ENCODE data around the gene TBC1D14. TPM values are rescaled to one million over a fixed set of nuclear protein-coding genes. Genes with fewer than 3 reads are reported as not detected.

The TBC1D14 gene
- total and polyA plus RNA-seq, 2 of the 8 experiments (the other 6 are each of a cell fraction or from before 2014, with no cell fraction given): 45.6 to 48.2 TPM

GRCh38 chr4:7014815-7015214 is 105.2 kb downstream of the TBC1D14 start:
- Histone ChIP-seq H3K36me3 (ENCODE audit: control insufficient read depth in 2 of 4, insufficient read depth in 4 of 4, low read length in 3 of 4) (peaks cover 5 to 45% (median 38%) of the 10 kb centered on the region in 4 experiments), H3K4me1 (replicated peaks in 1 of 4; ENCODE audit: control insufficient read depth in 3 of 4, insufficient read depth in 4 of 4, low read length in 3 of 4) (no peaks in the 10 kb centered on the region; a peak in 1 of 7 replicates), H2AK5ac (ENCODE audit: low read depth, low read length) (no peak overlapping the region), H2BK12ac (ENCODE audit: low read depth, low read length) (no peak overlapping the region), H4K8ac (ENCODE audit: extremely low read depth, insufficient read depth, low read length) (no peak overlapping the region), H3K14ac (ENCODE audit: insufficient read length) (no peak overlapping the region), H3K18ac (ENCODE audit: extremely low read depth, low read length) (no peak overlapping the region), H3K27me3 (replicated peaks in 1 of 4; ENCODE audit: control insufficient read depth in 3 of 4, extremely low read depth in 1 of 4, insufficient read depth in 3 of 4, low read length in 3 of 4) (no peaks in the 10 kb centered on the region), H3K4ac (replicated peaks; ENCODE audit: insufficient read length, low read depth, low read length) (no peak overlapping the region), H3K9me3 (ENCODE audit: insufficient read depth in 2 of 2, low read depth in 1 of 2, low read length in 1 of 2) (no peaks in the 10 kb centered on the region), H3K23ac (ENCODE audit: insufficient read length) (no peak overlapping the region), H3K4me2 (ENCODE audit: insufficient read depth in 1 of 2, low read depth in 2 of 2, low read length in 2 of 2) (no peak overlapping the region), H3K9ac (replicated peaks in 1 of 4; ENCODE audit: extremely low read depth in 1 of 4, low read depth in 3 of 4, low read length in 3 of 4) (no peak overlapping the region), H3K79me1 (ENCODE audit: low read depth, low read length) (peaks cover 7% of the 10 kb centered on the region; the same call in 1 of the 2 replicates), H2BK120ac (replicated peaks; ENCODE audit: low read depth, low read length) (no peak overlapping the region), H2BK15ac (ENCODE audit: low read length) (no peak overlapping the region), H3K23me2 (ENCODE audit: low read depth, low read length) (no peaks in the 10 kb centered on the region), H2BK20ac (ENCODE audit: low read length) (no peak overlapping the region), H4K20me1 (replicated peaks in 1 of 2; ENCODE audit: control insufficient read depth in 1 of 2, insufficient read depth in 2 of 2, low read length in 2 of 2) (peaks cover 8 to 21% of the 10 kb centered on the region in 2 experiments), H4K91ac (replicated peaks; ENCODE audit: insufficient read length, low read length) (no peak overlapping the region), H4K5ac (ENCODE audit: insufficient read length, low read depth, low read length) (no peak overlapping the region), H2AFZ (ENCODE audit: low read length) (no peak overlapping the region), H2BK5ac (ENCODE audit: low read depth, low read length) (no peak overlapping the region), H3K27ac (ENCODE audit: low read depth, low read length) (no peak overlapping the region), H3K56ac (replicated peaks; ENCODE audit: insufficient read length, low read depth, low read length) (no peak overlapping the region), H3K4me3 (ENCODE audit: extremely low read depth in 1 of 4, insufficient read depth in 2 of 4, low read depth in 3 of 4, low read length in 4 of 4) (no peak overlapping the region), H3K79me2 (ENCODE audit: control insufficient read depth in 1 of 2, insufficient read depth in 2 of 2, low read length in 2 of 2) (no peaks in the 10 kb centered on the region; a peak in 1 of 4 replicates)
- FAIRE-seq (no peak), DNase-seq (ENCODE audit: low read depth in 1 of 2, low spot score in 2 of 2) (no peak)
- 90% methylated on average over 11 of the region's 12 CpGs; no CpG with 5 or more reads in 1 of the 2 experiments for WGBS, 2 experiments (ENCODE audit: extremely low coverage in 1 of 2, insufficient coverage in 1 of 2, insufficient read length in 1 of 2, insufficient replicate concordance in 2 of 2, low coverage in 1 of 2, low lambda C conversion rate in 2 of 2, missing lambda C conversion rate in 1 of 2)
- POLR2A ChIA-PET (ENCODE audit: partially characterized antibody): interaction anchor here (0.8 to 1.3 kb wide), 3 partner anchors 20 to 40 kb away, joined by 3 read pairs; no protein-coding TSS in a partner anchor
- CTCF ChIA-PET (ENCODE audit: partially characterized antibody): interaction anchor here (1.1 kb wide), 1 partner anchor 27 kb away, joined by 3 read pairs; no protein-coding TSS in a partner anchor
- TF ChIP-seq FOSL1 (IDR thresholded peaks at IDR 0.05; ENCODE audit: insufficient read depth, low read depth, low read length) (no peak), BCL11A (IDR thresholded peaks at IDR 0.05; ENCODE audit: low read depth in 2 of 2, low read length in 2 of 2) (no peak), TBP (IDR thresholded peaks at IDR 0.05; ENCODE audit: low read depth, low read length) (no peak), RNF2 (IDR thresholded peaks at IDR 0.05; ENCODE audit: borderline replicate concordance, low read depth, low read length, missing control alignments, poor library complexity, severe bottlenecking) (no peak), KDM1A (IDR thresholded peaks at IDR 0.05; ENCODE audit: borderline replicate concordance, low read length) (no peak), RAD21 (IDR thresholded peaks at IDR 0.05 in 1 of 2, conservative IDR thresholded peaks at IDR 0.05 in 1 of 2; ENCODE audit: low read depth in 2 of 2, low read length in 2 of 2) (no peak), HDAC2 (IDR thresholded peaks at IDR 0.05; ENCODE audit: borderline replicate concordance in 1 of 2, low read depth in 2 of 2, low read length in 2 of 2) (no peak), CTCF (IDR thresholded peaks at IDR 0.05; ENCODE audit: control extremely low read depth in 1 of 3, insufficient read depth in 1 of 3, low read depth in 1 of 3, low read length in 3 of 3) (no peak), BACH1 (IDR thresholded peaks at IDR 0.05; ENCODE audit: low read length) (no peak), CTBP2 (IDR thresholded peaks at IDR 0.05; ENCODE audit: borderline replicate concordance, insufficient read depth, insufficient read length, low read length) (no peak)
